Right cardiac atrium (tissue), 5 donors: ENCODE data around the gene MYLK. TPM values are rescaled to one million over a fixed set of nuclear protein-coding genes. Genes with fewer than 3 reads are reported as not detected.
A peak's percentile ranks its signal among the peaks of the same experiment; 100 is the strongest.

Source experiments
- ATAC-seq, 2 donors: fragments of 200-7000 bp; cut with Tn5 transposase; one replicate each; pipeline versions ENCODE4 v1.8.0 to v1.9.1; 2020; ENCODE audit warnings: moderate library complexity in 2 of 2, mild to moderate bottlenecking in 1 of 2
- DNase-seq, 3 donors: peaks; one replicate each; pipeline ENCODE4 v3.0.0-alpha.2; 2020
- H3K27ac ChIP-seq: one replicate; pipeline ENCODE4 v1.5.1; 2013; ENCODE audit warnings: mild to moderate bottlenecking, low read length, control low read depth, moderate library complexity
- H3K27me3 ChIP-seq: one replicate; pipeline ENCODE4 v1.6.1; 2013; ENCODE audit not compliant: control insufficient read depth, insufficient read depth
- H3K4me1 ChIP-seq: one replicate; pipeline ENCODE4 v1.6.1; 2013; ENCODE audit warnings: low read length; ENCODE audit not compliant: control insufficient read depth, insufficient read depth
- H3K4me3 ChIP-seq: one replicate; pipeline ENCODE4 v1.5.1; 2013; ENCODE audit warnings: low read length, control low read depth
- H3K9me3 ChIP-seq: one replicate; pipeline ENCODE4 v1.6.1; 2013; ENCODE audit warnings: low read length; ENCODE audit not compliant: control insufficient read depth
- WGBS: extraction: QIAGEN DNeasy Blood & Tissue Kit; methylation state at CpG from one replicate; pipeline ENCODE4 v1.1.7; 2013; 5-methylcytosine and 5-hydroxymethylcytosine counted together
- intact Hi-C, 4 donors: fragments of 100-400 bp; cut with DNase I; formaldehyde crosslinking; loops; one replicate each; pipeline versions ENCODE4 v1.11.0 to v1.14.0; 2022 to 2023
- long read RNA-seq, 4 donors: library from polyadenylated mRNA; unstranded; transcript quantifications; one replicate each; pipeline ENCODE4 v2.0.0, GENCODE V29; 2020 to 2021
- polyA plus RNA-seq: library from polyadenylated mRNA; stranded (reverse); fragments of 200-250 nt; gene quantifications from one replicate; pipeline ENCODE4 v1.2.3, GENCODE V29; 2013
- total RNA-seq, 4 donors: library from RNA; stranded (reverse); fragmentation: NEBNext Ultra II Directional; extraction: Animal tissue kit (Norgen Biotek cat#: 25700); gene quantifications; one replicate each; pipeline ENCODE4 v1.2.1, GENCODE V29; 2021
- donor health status: healthy with polysubstance abuse.
- donor health status: DM: no; HTN: yes; CAD: no.
- donor health status: DM: no; HTN: no; CAD: no.
- donor health status: DM: no; HTN: yes; CAD: no; lungs with severe emphysema.
- donor health status: DM: yes; HTN: yes; CAD: no.

The MYLK gene
- total RNA-seq (100 to 1,000 TPM in 1 of 4 donors, 10 to 100 TPM in 3; 36.5 to 645 (median 69.3) TPM), polyA plus RNA-seq (27.3 TPM)
- long read RNA-seq, donor 1, full-length matches to known transcripts = 70 of 111 reads
- long read RNA-seq, donor 1, partial matches to known transcripts = 20 of 111 reads
- long read RNA-seq, donor 1, other reads (novel, unspliced or antisense) = 21 of 111 reads
- long read RNA-seq, donor 2, full-length matches to known transcripts = 28 of 33 reads
- long read RNA-seq, donor 2, partial matches to known transcripts = 2 of 33 reads
- long read RNA-seq, donor 2, other reads (novel, unspliced or antisense) = 3 of 33 reads
- long read RNA-seq, donor 3, full-length matches to known transcripts = 292 of 440 reads
- long read RNA-seq, donor 3, partial matches to known transcripts = 32 of 440 reads
- long read RNA-seq, donor 3, other reads (novel, unspliced or antisense) = 116 of 440 reads
- long read RNA-seq, donor 4, full-length matches to known transcripts = 17 of 27 reads
- long read RNA-seq, donor 4, partial matches to known transcripts = 8 of 27 reads
- long read RNA-seq, donor 4, other reads (novel, unspliced or antisense) = 2 of 27 reads

GRCh38 chr3:123884203-123884831 lies at the start of gene MYLK:
Gene MYLK (minus strand): TSS chr3:123884332. CDS start chr3:123793841, 90,491 bp downstream.
- ATAC-seq = peak; percentile 93 to 95
- Histone ChIP-seq H3K4me3 (peak within 1 kb of the TSS; percentile 33), H3K27ac (no peak within 1 kb of the TSS), H3K27me3 (no peaks in the 10 kb centered on the region), H3K9me3 (no peaks in the 10 kb centered on the region), H3K4me1 (peaks cover 2% of the 10 kb centered on the region)
- peak; percentile 76 to 87 (median 83) for DNase-seq
- intact Hi-C loops = no loop called here
- 1% methylated on average over 70 of the region's 70 CpGs for WGBS

DNA sequence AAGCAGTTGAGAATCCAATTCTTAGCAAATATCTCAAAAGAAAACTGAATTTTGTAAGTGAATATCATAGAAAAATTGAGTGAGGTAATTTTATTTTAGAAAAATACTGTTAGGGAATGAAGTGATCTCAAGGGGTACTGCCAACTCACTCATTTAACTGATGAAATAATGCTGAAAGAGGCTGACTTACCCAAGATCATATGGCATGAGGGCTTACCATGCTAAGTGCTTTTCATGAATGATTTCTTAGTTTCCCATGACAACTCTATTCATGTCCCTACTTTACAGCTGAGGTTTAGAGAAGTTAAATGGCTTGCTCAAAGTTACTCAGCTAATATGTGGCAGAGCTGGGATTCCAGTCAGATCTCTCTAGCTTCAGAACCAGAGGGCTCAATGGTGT lies 46.3 kb upstream of the MYLK start:
- ATAC-seq (no peak), DNase-seq (no peak)
- Histone ChIP-seq H3K27me3 (no peaks in the 10 kb centered on the region), H3K27ac (no peak overlapping the region), H3K9me3 (no peaks in the 10 kb centered on the region), H3K4me3 (no peak overlapping the region), H3K4me1 (no peaks in the 10 kb centered on the region)
- intact Hi-C loops = no loop called here

DNA sequence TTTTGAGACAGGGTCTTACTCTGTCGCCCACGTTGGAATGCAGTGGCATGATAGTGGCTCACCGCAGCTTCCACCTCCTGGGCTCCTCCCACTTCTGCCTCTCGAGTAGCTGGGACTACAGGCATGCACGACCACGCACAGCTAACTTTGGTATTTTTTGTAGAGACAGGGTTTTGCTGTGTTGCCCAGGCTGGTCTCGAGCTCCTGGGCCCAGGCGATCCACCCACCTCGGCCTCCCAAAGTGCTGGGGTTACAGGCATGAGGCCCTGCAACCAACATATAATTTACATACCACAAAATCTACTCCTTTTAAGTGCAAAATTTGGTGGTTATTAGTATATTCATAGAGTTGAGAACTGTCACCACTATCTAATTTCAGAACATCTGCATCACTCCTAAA lies 45.2 kb upstream of the MYLK start:
- DNase-seq = no peak
- Histone ChIP-seq H3K27ac (no peak overlapping the region), H3K9me3 (no peaks in the 10 kb centered on the region), H3K4me3 (no peak overlapping the region), H3K27me3 (no peaks in the 10 kb centered on the region), H3K4me1 (no peaks in the 10 kb centered on the region)
- intact Hi-C loops = no loop called here
- no peak for ATAC-seq
- 96% methylated on average over 9 of the region's 9 CpGs for WGBS

DNA sequence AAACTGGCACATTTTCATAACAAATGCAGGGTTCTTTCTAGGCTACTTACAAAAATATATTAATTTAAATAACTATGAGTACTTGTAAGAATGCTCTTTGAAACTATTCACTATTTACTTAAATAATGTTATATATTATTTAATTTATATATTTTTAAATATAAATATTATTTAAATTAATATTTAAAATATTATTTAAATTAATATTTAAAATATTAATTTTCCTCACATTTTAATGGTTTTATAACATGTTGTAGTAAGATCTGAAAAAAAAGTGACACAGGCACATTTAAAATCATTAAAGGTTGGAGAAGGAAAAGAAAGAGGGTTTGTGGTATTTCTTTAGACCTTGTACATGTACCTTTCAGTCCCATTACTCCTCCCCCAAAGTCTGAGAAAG lies 42.3 kb upstream of the MYLK start:
- Histone ChIP-seq H3K9me3 (no peaks in the 10 kb centered on the region), H3K4me1 (no peaks in the 10 kb centered on the region), H3K4me3 (no peak overlapping the region), H3K27ac (no peak overlapping the region), H3K27me3 (no peaks in the 10 kb centered on the region)
- intact Hi-C loops = no loop called here
- ATAC-seq (no peak), DNase-seq (no peak)

DNA sequence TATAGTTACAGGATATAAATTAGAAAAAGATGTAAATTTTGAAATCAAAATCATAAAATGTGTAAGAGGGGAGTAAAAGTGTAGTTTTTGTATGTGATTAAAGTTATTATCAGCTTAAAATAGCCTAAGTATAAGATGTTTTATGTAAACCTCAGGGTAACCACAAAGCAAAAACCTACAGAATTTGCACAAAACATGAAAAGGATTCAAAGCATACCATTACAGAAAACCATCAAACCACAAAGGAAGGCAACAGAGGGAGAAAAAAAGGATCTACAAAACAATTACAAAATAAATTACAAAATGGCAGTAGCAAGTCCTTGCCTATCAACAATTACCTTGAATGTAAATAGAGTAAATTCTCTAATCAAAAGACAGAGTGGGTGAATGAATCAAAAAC lies 36.7 kb upstream of the MYLK start:
- H3K4me3 ChIP-seq = no peak overlapping the region
- no peaks in the 10 kb centered on the region for H3K4me1 ChIP-seq
- no peak for ATAC-seq
- no peaks in the 10 kb centered on the region for H3K27me3 ChIP-seq
- H3K9me3 ChIP-seq = no peaks in the 10 kb centered on the region
- intact Hi-C loops = no loop called here
- DNase-seq = no peak
- no peak overlapping the region for H3K27ac ChIP-seq

DNA sequence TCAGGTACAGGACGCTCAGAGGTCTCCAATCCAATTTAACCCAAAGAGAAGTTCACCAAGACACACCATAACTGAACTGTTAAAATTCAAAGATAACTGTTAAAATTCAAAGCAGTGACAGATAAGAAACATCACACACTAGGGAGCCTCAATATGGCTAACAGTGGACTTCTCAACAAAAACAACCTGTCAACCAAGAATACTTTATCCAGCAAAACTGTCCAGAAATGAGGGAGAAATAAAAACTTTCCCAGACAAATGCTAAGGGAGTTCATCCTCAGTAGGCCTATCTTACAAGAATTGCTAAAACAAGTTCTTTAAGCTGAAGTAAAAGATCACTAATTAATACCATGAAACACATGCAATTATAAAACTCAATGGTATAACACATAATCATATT lies 36.3 kb upstream of the MYLK start:
- ATAC-seq = no peak
- intact Hi-C loops = no loop called here
- H3K27me3 ChIP-seq = no peaks in the 10 kb centered on the region
- H3K9me3 ChIP-seq = no peaks in the 10 kb centered on the region
- no peak overlapping the region for H3K27ac ChIP-seq
- peak overlapping the region; percentile 10 for H3K4me3 ChIP-seq
- 100% methylated on average over 1 of the region's 1 CpG for WGBS
- no peaks in the 10 kb centered on the region for H3K4me1 ChIP-seq
- no peak for DNase-seq

DNA sequence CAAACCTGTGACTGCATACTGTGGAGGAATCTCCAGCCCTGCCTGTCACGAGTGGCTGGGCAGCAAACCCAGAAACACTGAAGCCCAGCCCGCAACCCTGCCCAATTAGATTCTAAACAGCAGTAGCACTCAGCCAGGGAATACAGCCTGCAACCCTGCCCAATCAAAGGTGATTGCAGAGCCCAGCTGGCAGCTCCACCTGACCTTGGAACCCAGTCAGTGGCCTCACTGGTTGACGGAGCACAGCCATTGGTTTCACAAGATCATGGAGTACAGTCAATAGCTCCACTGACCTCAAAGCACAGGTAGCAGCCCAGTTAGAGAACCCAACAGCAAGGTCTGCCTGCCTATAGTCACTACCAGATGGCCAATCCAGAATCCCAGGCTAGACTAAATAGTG lies 35.2 kb upstream of the MYLK start:
- 99% methylated on average over 3 of the region's 3 CpGs for WGBS

GRCh38 chr3:123914829-123915228 lies 30.7 kb upstream of the MYLK start:
- no peaks in the 10 kb centered on the region for H3K9me3 ChIP-seq
- intact Hi-C loops = no loop called here
- H3K4me3 ChIP-seq = no peak overlapping the region
- no peaks in the 10 kb centered on the region for H3K27me3 ChIP-seq
- H3K27ac ChIP-seq = no peak overlapping the region
- no peaks in the 10 kb centered on the region for H3K4me1 ChIP-seq
- ATAC-seq (no peak), DNase-seq (no peak)
- 94% methylated on average over 5 of the region's 5 CpGs for WGBS

More for the DNA sequence above, 35.2 kb upstream of the MYLK start:
- no peaks in the 10 kb centered on the region for H3K9me3 ChIP-seq
- no peak overlapping the region for H3K4me3 ChIP-seq
- ATAC-seq (no peak), DNase-seq (no peak)
- no peak overlapping the region for H3K27ac ChIP-seq
- no peaks in the 10 kb centered on the region for H3K4me1 ChIP-seq
- intact Hi-C loops = no loop called here
- H3K27me3 ChIP-seq = no peaks in the 10 kb centered on the region

DNA sequence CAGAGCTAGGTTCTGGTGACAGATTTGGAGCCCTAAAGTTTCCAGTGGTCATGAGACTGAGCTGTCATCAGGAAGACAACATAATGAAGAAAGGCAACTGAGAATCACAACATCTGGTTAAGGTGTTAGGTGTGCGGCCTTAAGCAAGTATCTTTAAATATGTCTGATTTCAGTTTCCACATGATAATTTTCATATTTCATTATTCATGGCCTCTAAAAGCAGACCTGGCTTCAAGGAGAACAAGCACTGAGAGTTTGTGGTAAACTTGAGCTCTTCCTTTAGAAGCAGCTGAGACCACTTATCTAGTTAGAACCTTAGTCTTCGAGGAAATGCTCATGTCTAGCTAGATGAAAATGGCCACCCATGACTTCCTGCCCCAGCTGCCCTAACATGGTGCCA lies 25.7 kb upstream of the MYLK start:
- whole genome bisulfite sequencing = 95% methylated on average over 2 of the region's 2 CpGs
- no peak for ATAC-seq
- Histone ChIP-seq H3K27me3 (no peaks in the 10 kb centered on the region), H3K4me3 (no peak overlapping the region), H3K9me3 (no peaks in the 10 kb centered on the region), H3K4me1 (no peaks in the 10 kb centered on the region), H3K27ac (no peak overlapping the region)
- intact Hi-C loops = no loop called here
- DNase-seq = no peak

GRCh38 chr3:123907720-123908119 lies 23.6 kb upstream of the MYLK start:
- intact Hi-C loops = no loop called here

GRCh38 chr3:123899300-123899865 lies 15.3 kb upstream of the MYLK start:
- no peak overlapping the region for H3K27ac ChIP-seq
- H3K9me3 ChIP-seq = no peaks in the 10 kb centered on the region
- DNase-seq (no peak), ATAC-seq (no peak)
- intact Hi-C loops = no loop called here
- no peak overlapping the region for H3K4me3 ChIP-seq
- 87% methylated on average over 5 of the region's 5 CpGs for WGBS
- no peaks in the 10 kb centered on the region for H3K4me1 ChIP-seq
- no peaks in the 10 kb centered on the region for H3K27me3 ChIP-seq

More at GRCh38 chr3:123907720-123908119, 23.6 kb upstream of the MYLK start:
- WGBS = 75% methylated on average over 2 of the region's 2 CpGs
- ATAC-seq = no peak
- Histone ChIP-seq H3K4me1 (no peaks in the 10 kb centered on the region), H3K27ac (no peak overlapping the region), H3K9me3 (no peaks in the 10 kb centered on the region), H3K4me3 (no peak overlapping the region), H3K27me3 (no peaks in the 10 kb centered on the region)
- no peak for DNase-seq
